ENCODE measurements around the gene SAMD4A. TPM values are rescaled to one million over a fixed set of nuclear protein-coding genes. Genes with fewer than 3 reads are reported as not detected.

The SAMD4A gene
- total RNA-seq, 2 experiments from 2014 or later = 0.06 to 1.0 TPM

GRCh38 chr14:54642801-54643695 is 76.1 kb downstream of the SAMD4A start:
- no peak overlapping the region for H3K4me3 ChIP-seq (ENCODE audit: low read depth, low read length, poor library complexity, severe bottlenecking)
- no peaks in the 10 kb centered on the region for H4K20me1 ChIP-seq (ENCODE audit: insufficient read depth, low read length)
- intact Hi-C loops (cut with micrococcal nuclease; ENCODE audit: unreplicated experiment) = no loop called here
- H3K36me3 ChIP-seq (ENCODE audit: insufficient read depth, low read length) = no peaks in the 10 kb centered on the region
- ChIA-PET CTCF (ENCODE audit: unreplicated experiment) (interaction anchor here (0.6 kb wide), 1 partner anchor 12 kb away, joined by 4 read pairs; no protein-coding TSS in a partner anchor), POLR2A (interaction anchor here (0.9 to 1.2 kb wide), 3 partner anchors 12 to 26 kb away, joined by 3 to 5 read pairs (median 4); no protein-coding TSS in a partner anchor)
- no peaks in the 10 kb centered on the region for H3K4me1 ChIP-seq (ENCODE audit: insufficient read depth, low read length, poor library complexity, severe bottlenecking)
- H2AFZ ChIP-seq (ENCODE audit: low read length) = no peak overlapping the region
- TF ChIP-seq CTCF (conservative IDR thresholded peaks at IDR 0.05; ENCODE audit: low read length) (peak; percentile 55), EZH2phosphoT487 (IDR thresholded peaks at IDR 0.05; ENCODE audit: borderline replicate concordance, low read depth, low read length) (no peak)
- no peak overlapping the region for H3K4me2 ChIP-seq (ENCODE audit: low read length)
- no peaks in the 10 kb centered on the region for H3K79me2 ChIP-seq (ENCODE audit: insufficient read depth, low read depth, low read length)
- no peaks in the 10 kb centered on the region for H3K9me2 ChIP-seq (ENCODE audit: insufficient read depth, low read length)
- H3K27ac ChIP-seq (ENCODE audit: low read depth, low read length, poor library complexity, severe bottlenecking) = no peak overlapping the region
- BruUV-seq (replicated peaks) = no TSS peak
- peak; percentile 7 for DNase-seq (ENCODE audit: low spot score)
- no peaks in the 10 kb centered on the region for H3K9me3 ChIP-seq (ENCODE audit: low read length)

- Histone ChIP-seq H3K4me2 (ENCODE audit: low read length) (no peak overlapping the region), H3K79me2 (ENCODE audit: insufficient read depth, low read depth, low read length) (no peaks in the 10 kb centered on the region)
Measured at GRCh38 chr14:54643696-54644176, 76.8 kb downstream of the SAMD4A start.

More at GRCh38 chr14:54643696-54644176, 76.8 kb downstream of the SAMD4A start:
- no peak for TF ChIP-seq CTCF (conservative IDR thresholded peaks at IDR 0.05; ENCODE audit: low read length)
- no peak for TF ChIP-seq EZH2phosphoT487 (IDR thresholded peaks at IDR 0.05; ENCODE audit: borderline replicate concordance, low read depth, low read length)
- CTCF ChIA-PET (ENCODE audit: unreplicated experiment) = interaction anchor here (0.6 kb wide), 1 partner anchor 13 kb away, joined by 4 read pairs; no protein-coding TSS in a partner anchor
- intact Hi-C loops (cut with micrococcal nuclease; ENCODE audit: unreplicated experiment) = no loop called here
- Histone ChIP-seq H3K9me2 (ENCODE audit: insufficient read depth, low read length) (no peaks in the 10 kb centered on the region), H3K4me1 (ENCODE audit: insufficient read depth, low read length, poor library complexity, severe bottlenecking) (no peaks in the 10 kb centered on the region), H3K4me3 (ENCODE audit: low read depth, low read length, poor library complexity, severe bottlenecking) (no peak overlapping the region), H3K36me3 (ENCODE audit: insufficient read depth, low read length) (no peaks in the 10 kb centered on the region), H3K9me3 (ENCODE audit: low read length) (no peaks in the 10 kb centered on the region), H3K27ac (ENCODE audit: low read depth, low read length, poor library complexity, severe bottlenecking) (no peak overlapping the region), H4K20me1 (ENCODE audit: insufficient read depth, low read length) (no peaks in the 10 kb centered on the region), H2AFZ (ENCODE audit: low read length) (no peak overlapping the region)
- BruUV-seq (replicated peaks) = no TSS peak
- POLR2A ChIA-PET = interaction anchor here (0.9 to 1.0 kb wide), 2 partner anchors 23 to 25 kb away, joined by 3 to 5 read pairs; no protein-coding TSS in a partner anchor
- DNase-seq (ENCODE audit: low spot score) = no peak
